RWPE1 (cell line): ENCODE data around the gene ZNF423.

ENCODE experiments used
- CTCF ChIA-PET: fragments of 350-600 bp; sonication (Branson Sonifier 250); formaldehyde crosslinking; extraction: SDS; loops from one replicate; lab custom pipeline; 2021; lab: Yijun Ruan, JAX
- POLR2A ChIA-PET: fragments of 400-600 bp; formaldehyde crosslinking; extraction: SDS; loops from one replicate; lab custom pipeline; 2020; ENCODE audit warnings: antibody characterized with exemption; ENCODE audit not compliant: low non-redundant PET; lab: Yijun Ruan, JAX
- DNase-seq: peaks from one replicate; pipeline ENCODE4 v3.0.0; 2012; ENCODE audit warnings: low spot score
- H3K27ac ChIP-seq: fragments of 450-650 bp; 2 replicates; pipeline ENCODE4 v1.5.1; 2017
- TF ChIP-seq, protein P1 (sequence below): fragments of 450-650 bp; conservative IDR thresholded peaks from 2 replicates; pipeline ENCODE4 v1.5.1; 2017; ENCODE audit warnings: low read depth, mild to moderate bottlenecking

The ZNF423 gene

DNA sequence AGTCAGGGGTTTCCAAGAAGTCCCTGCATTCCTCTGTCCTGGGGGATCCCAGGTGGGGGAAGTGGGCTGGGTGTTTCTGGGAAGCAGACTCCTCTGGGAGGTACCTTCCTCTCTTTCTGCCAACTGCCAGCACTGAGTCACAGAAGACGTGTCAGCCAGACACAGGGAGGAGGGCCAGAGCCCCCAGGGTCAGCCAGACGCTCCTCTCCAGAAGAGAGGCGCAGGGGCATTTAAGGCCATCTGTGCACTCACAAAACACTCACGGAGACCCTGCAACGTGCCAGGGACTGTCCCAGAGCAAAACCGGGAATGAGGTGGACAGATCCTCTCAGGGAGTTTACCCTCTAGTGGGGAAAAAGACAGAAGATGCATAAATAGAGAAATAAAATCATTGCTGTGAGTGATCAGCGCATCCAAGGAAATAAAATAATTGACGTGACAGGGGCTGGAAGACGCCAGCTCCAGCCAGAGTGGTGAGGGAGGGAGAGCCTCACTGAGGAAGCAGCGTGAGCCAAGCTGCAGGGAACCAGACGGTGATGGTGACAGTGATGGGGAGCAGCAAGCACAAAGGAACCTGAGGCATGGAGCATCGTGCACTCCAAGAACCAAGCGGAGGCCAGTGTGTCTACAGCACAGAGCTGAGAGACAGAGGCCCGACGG, 105.4 kb downstream of the ZNF423 start:
- POLR2A ChIA-PET, result no interaction called here
- DNase-seq, result no peak
- CTCF ChIA-PET, result no interaction called here
- TF ChIP-seq, protein P1, sequence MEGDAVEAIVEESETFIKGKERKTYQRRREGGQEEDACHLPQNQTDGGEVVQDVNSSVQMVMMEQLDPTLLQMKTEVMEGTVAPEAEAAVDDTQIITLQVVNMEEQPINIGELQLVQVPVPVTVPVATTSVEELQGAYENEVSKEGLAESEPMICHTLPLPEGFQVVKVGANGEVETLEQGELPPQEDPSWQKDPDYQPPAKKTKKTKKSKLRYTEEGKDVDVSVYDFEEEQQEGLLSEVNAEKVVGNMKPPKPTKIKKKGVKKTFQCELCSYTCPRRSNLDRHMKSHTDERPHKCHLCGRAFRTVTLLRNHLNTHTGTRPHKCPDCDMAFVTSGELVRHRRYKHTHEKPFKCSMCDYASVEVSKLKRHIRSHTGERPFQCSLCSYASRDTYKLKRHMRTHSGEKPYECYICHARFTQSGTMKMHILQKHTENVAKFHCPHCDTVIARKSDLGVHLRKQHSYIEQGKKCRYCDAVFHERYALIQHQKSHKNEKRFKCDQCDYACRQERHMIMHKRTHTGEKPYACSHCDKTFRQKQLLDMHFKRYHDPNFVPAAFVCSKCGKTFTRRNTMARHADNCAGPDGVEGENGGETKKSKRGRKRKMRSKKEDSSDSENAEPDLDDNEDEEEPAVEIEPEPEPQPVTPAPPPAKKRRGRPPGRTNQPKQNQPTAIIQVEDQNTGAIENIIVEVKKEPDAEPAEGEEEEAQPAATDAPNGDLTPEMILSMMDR, result no peak
- no peak overlapping the region for H3K27ac ChIP-seq

DNA sequence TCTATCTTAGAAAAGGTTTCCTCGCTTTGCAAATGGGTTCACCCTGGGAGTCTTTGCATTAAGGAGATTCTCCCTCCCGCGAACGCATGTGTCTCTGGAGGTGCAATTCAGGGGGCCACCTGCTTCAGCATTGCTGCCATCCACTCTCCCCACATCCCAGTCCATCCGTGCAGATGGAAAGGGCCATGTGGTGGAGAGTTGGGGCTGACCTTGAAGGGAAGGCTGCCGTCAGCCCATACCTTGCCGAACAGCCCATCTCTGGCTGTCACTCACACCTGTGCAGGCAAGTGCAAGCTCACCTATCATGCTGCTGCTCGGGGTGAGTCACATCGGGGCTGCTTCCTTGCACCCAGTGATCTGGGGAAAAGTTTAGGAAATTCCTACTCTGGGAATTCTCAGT, 106.1 kb downstream of the ZNF423 start:
- no peak for DNase-seq
- CTCF ChIA-PET, result no interaction called here
- TF ChIP-seq, protein P1, result no peak
- no peak overlapping the region for H3K27ac ChIP-seq
- POLR2A ChIA-PET, result no interaction called here

DNA sequence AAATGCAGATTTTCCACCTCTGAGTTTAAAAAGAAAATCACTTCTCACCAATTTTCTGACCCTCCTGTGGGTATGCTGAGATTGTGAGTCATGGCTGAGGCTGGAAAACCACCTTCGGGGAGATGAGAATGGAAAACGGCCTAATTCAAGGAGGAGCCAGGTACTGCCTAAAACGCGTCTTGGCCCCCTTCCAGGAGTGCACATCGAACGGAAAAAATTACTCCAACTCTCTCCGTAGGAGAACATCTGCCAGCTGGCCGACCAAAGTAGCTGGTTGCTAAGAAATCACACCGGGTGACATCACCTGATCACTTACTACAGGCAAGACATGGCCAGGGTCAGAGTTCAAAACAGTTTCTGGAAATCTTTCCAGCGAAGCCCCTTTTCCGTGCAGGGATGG, 107.6 kb downstream of the ZNF423 start:
- ChIA-PET CTCF (no interaction called here), POLR2A (no interaction called here)
- no peak for DNase-seq
- TF ChIP-seq, protein P1, result no peak
- no peak overlapping the region for H3K27ac ChIP-seq

DNA sequence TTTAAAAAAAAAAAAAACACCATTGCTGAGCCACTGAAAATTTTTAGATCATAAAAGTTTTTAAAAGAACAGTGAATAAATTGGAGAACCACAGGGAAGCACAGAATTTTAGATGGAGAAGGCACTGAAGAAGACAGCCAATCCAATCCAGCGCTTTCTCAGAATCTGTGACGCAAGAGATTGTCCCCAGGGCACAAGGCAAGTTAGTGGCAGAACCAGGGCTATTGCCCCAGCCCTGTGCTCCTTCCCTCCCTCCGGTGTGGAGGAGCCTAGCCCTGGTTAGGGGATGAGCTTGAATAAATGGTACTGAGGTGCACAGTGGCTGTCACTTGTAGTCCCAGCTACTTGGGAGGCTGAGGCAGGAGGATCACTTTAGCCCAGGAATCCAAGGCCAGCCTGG, 108.3 kb downstream of the ZNF423 start:
- POLR2A ChIA-PET, result no interaction called here
- CTCF ChIA-PET, result interaction anchor here (0.7 kb wide), 1 partner anchor 633 kb away, joined by 3 read pairs; no protein-coding TSS in a partner anchor
- DNase-seq, result no peak
- TF ChIP-seq, protein P1, result no peak
- H3K27ac ChIP-seq, result no peak overlapping the region

DNA sequence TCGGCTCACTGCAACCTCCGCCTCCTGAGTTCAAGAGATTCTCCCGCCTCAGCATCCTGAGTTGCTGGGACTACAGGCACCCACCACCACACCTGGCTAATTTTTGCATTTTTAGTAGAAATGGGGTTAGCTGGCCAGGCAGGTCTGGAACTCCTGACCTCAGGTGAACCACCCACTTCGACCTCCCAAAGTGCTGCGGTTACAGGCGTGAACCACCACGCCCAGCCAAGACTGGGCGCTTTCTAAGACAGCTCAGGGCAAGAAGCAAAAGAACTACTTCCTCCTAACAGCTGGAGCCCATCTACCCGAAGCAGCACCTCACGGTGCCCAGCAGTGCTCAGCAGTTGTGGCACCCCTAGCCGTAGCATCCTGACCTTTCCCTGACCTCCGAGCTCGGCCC, 109.4 kb downstream of the ZNF423 start:
- H3K27ac ChIP-seq, result no peak overlapping the region
- TF ChIP-seq, protein P1, result no peak
- POLR2A ChIA-PET, result no interaction called here
- CTCF ChIA-PET, result no interaction called here
- no peak for DNase-seq

DNA sequence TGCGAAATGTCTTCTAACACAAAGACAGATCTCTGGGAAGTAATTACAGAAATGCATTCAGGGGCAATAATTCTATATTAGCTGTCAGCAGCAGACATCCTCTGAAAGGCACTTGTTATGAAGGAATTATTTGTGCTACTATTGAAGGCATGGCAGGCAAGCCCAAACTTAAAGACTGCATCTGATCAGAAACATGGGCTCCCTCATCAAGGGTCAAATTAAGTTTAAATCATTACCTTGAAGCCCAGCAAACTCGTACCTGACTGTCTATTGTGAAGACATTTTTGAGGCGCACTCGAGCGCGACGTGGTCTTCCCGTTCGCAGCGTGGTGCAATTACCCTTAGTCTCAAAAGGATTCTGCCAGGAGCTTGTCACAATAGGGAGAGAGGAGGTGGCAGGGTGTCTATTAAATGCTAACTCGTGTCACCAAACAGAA, 110.6 kb downstream of the ZNF423 start:
- H3K27ac ChIP-seq, result no peak overlapping the region
- POLR2A ChIA-PET, result no interaction called here
- no peak for DNase-seq
- CTCF ChIA-PET, result no interaction called here
- TF ChIP-seq, protein P1, result no peak
